ENCODE data around the gene ZNF354C.

GRCh38 chr5:179123109-179123426, 62.9 kb downstream of the ZNF354C start:
- TF ChIP-seq CTCF (IDR thresholded peaks at IDR 0.05; ENCODE audit: poor library complexity, severe bottlenecking) (no peak), RAD21 (conservative IDR thresholded peaks at IDR 0.05) (no peak), REST (IDR thresholded peaks at IDR 0.05; ENCODE audit: borderline replicate concordance) (no peak), EP300 (conservative IDR thresholded peaks at IDR 0.05; ENCODE audit: poor library complexity, severe bottlenecking) (no peak), EZH2 (IDR thresholded peaks at IDR 0.05; ENCODE audit: borderline replicate concordance, insufficient read depth, low read length, poor library complexity, severe bottlenecking) (no peak), SMC3 (conservative IDR thresholded peaks at IDR 0.05; ENCODE audit: poor library complexity) (no peak), POLR2AphosphoS5 (IDR thresholded peaks at IDR 0.05) (no peak)
